ENCODE measurements around the gene KCNT2.

GRCh38 chr1:196611873-196612272, 3.6 kb upstream of the KCNT2 start:
- no peak for TF ChIP-seq CTCF (IDR thresholded peaks at IDR 0.05)
- TF ChIP-seq POLR2A (IDR thresholded peaks at IDR 0.05) = no peak

Measured in Peyer's patch (tissue), 4 donors.